Measurements from ENCODE around the gene ZKSCAN3. TPM values are rescaled to one million over a fixed set of nuclear protein-coding genes. Genes with fewer than 3 reads are reported as not detected.

The ZKSCAN3 gene
- polyA plus RNA-seq (14.9 and 15.8 TPM in 2 replicates), polyA minus RNA-seq (17.8 and 19.4 TPM in 2 replicates)

DNA sequence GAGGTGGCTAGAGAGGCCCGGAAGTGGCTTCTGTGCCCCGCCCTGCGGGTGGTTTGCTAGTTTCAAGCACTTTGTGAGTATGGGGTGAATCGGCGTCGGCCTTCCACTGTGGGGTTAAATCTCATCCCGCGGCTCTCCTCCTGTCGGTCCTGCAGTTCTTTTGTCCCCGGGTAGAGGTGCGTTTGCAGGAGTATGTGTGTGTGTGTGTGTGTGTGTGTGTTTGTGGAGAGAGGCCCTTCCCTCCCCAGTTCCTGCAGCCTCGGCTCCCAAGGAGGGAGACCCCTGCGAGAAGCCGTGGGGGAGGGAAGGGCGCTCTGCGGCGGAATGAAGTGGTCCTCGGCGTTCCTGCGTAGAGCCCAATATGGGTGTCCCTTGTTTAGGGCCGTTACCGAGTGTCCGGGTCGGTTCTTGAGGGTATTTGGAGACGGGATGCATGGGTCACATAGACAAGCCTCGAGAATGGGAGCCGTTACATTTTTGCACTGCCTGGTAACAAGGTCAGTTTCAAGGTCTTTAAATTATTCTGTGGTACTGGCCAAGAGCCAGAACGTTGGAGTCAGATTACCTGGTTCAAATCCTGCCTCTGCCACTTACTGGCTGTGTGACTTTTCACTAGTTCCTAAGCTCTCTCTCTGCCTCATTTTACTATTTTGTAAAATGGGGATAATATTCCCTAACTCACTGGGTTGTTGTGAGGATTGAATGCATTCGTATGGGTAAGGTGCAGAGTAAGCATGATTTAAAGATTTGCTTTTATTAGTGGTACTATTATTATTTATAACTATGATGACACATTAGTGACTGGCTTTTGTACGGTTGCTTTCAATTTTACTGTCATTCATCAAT lies at the start of gene ZKSCAN3:
Gene ZKSCAN3 (plus strand): TSS at position 56 of the 846 bp plus-strand sequence. CDS start 9,640 bp downstream, outside the sequence.
- H4K20me1 ChIP-seq (ENCODE audit: insufficient read depth) = no peaks in the 10 kb centered on the region
- no peaks in the 10 kb centered on the region for H3K36me3 ChIP-seq (ENCODE audit: insufficient read depth, low read length)
- peak within 1 kb of the TSS; percentile 74 for H3K4me3 ChIP-seq (ENCODE audit: low read length)
- peak; percentile 94 for TF ChIP-seq TAF1 (IDR thresholded peaks at IDR 0.05; ENCODE audit: low read depth)
- TF ChIP-seq EP300 (conservative IDR thresholded peaks at IDR 0.05; ENCODE audit: poor library complexity, severe bottlenecking) = no peak
- TF ChIP-seq, protein P1, sequence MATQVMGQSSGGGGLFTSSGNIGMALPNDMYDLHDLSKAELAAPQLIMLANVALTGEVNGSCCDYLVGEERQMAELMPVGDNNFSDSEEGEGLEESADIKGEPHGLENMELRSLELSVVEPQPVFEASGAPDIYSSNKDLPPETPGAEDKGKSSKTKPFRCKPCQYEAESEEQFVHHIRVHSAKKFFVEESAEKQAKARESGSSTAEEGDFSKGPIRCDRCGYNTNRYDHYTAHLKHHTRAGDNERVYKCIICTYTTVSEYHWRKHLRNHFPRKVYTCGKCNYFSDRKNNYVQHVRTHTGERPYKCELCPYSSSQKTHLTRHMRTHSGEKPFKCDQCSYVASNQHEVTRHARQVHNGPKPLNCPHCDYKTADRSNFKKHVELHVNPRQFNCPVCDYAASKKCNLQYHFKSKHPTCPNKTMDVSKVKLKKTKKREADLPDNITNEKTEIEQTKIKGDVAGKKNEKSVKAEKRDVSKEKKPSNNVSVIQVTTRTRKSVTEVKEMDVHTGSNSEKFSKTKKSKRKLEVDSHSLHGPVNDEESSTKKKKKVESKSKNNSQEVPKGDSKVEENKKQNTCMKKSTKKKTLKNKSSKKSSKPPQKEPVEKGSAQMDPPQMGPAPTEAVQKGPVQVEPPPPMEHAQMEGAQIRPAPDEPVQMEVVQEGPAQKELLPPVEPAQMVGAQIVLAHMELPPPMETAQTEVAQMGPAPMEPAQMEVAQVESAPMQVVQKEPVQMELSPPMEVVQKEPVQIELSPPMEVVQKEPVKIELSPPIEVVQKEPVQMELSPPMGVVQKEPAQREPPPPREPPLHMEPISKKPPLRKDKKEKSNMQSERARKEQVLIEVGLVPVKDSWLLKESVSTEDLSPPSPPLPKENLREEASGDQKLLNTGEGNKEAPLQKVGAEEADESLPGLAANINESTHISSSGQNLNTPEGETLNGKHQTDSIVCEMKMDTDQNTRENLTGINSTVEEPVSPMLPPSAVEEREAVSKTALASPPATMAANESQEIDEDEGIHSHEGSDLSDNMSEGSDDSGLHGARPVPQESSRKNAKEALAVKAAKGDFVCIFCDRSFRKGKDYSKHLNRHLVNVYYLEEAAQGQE (IDR thresholded peaks at IDR 0.05; ENCODE audit: borderline replicate concordance) = peak; percentile 72
- peak; percentile 48 for TF ChIP-seq SMC3 (conservative IDR thresholded peaks at IDR 0.05; ENCODE audit: poor library complexity)
- no peak for TF ChIP-seq RAD21 (conservative IDR thresholded peaks at IDR 0.05)
- peak; percentile 87 for TF ChIP-seq POLR2AphosphoS5 (IDR thresholded peaks at IDR 0.05)
- TF ChIP-seq EZH2 (IDR thresholded peaks at IDR 0.05; ENCODE audit: borderline replicate concordance, insufficient read depth, low read length, poor library complexity, severe bottlenecking) = no peak
- TF ChIP-seq, protein P2, sequence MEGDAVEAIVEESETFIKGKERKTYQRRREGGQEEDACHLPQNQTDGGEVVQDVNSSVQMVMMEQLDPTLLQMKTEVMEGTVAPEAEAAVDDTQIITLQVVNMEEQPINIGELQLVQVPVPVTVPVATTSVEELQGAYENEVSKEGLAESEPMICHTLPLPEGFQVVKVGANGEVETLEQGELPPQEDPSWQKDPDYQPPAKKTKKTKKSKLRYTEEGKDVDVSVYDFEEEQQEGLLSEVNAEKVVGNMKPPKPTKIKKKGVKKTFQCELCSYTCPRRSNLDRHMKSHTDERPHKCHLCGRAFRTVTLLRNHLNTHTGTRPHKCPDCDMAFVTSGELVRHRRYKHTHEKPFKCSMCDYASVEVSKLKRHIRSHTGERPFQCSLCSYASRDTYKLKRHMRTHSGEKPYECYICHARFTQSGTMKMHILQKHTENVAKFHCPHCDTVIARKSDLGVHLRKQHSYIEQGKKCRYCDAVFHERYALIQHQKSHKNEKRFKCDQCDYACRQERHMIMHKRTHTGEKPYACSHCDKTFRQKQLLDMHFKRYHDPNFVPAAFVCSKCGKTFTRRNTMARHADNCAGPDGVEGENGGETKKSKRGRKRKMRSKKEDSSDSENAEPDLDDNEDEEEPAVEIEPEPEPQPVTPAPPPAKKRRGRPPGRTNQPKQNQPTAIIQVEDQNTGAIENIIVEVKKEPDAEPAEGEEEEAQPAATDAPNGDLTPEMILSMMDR (IDR thresholded peaks at IDR 0.05; ENCODE audit: poor library complexity, severe bottlenecking) = no peak
- TF ChIP-seq MXI1 (conservative IDR thresholded peaks at IDR 0.05; ENCODE audit: poor library complexity, severe bottlenecking) = peak; percentile 61
- H3K27ac ChIP-seq (ENCODE audit: low read length) = peak within 1 kb of the TSS; percentile 93
- H3K9me3 ChIP-seq (ENCODE audit: low read length) = no peaks in the 10 kb centered on the region
- H3K9ac ChIP-seq (ENCODE audit: low read length) = peak within 1 kb of the TSS; percentile 86
- H3K4me2 ChIP-seq (ENCODE audit: low read length) = peak within 1 kb of the TSS; percentile 89
- peak within 1 kb of the TSS; percentile 87 for H2AFZ ChIP-seq (ENCODE audit: low read depth, low read length)
- no peaks in the 10 kb centered on the region for H3K27me3 ChIP-seq (ENCODE audit: insufficient read depth, low read depth, low read length)
- no peaks in the 10 kb centered on the region for H3K9me2 ChIP-seq (ENCODE audit: insufficient read depth, low read length)
- H3K79me2 ChIP-seq (replicated peaks; ENCODE audit: insufficient read depth, low read length) = peaks cover 30% of the 10 kb centered on the region
- peaks cover 3% of the 10 kb centered on the region for H3F3A ChIP-seq (ENCODE audit: insufficient read depth, low read length, poor library complexity, severe bottlenecking)

DNA sequence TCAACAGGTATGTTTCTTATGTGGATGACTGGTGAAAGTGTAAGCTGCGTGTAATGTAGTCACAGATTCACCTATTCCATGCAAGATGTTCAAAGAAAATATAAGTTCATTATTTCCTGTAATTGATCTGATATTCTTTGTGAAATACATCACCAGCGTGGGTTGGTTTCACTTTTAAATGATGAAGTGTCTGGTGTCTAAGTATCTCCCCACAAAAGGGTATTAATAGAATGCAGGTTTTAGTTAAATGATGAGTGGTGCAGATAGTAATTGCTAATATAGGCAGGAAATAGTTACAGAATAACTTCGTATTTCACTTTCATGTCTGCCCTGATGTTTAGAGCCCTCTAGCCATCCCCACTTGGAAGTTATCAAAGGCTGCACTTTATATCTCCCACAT lies 46.2 kb upstream of the ZKSCAN3 start:
- H4K20me1 ChIP-seq (ENCODE audit: insufficient read depth) = no peaks in the 10 kb centered on the region
- TF ChIP-seq POLR2AphosphoS5 (IDR thresholded peaks at IDR 0.05) (no peak), EP300 (conservative IDR thresholded peaks at IDR 0.05; ENCODE audit: poor library complexity, severe bottlenecking) (no peak), TAF1 (IDR thresholded peaks at IDR 0.05; ENCODE audit: low read depth) (no peak), SMC3 (conservative IDR thresholded peaks at IDR 0.05; ENCODE audit: poor library complexity) (no peak), EZH2 (IDR thresholded peaks at IDR 0.05; ENCODE audit: borderline replicate concordance, insufficient read depth, low read length, poor library complexity, severe bottlenecking) (no peak), MXI1 (conservative IDR thresholded peaks at IDR 0.05; ENCODE audit: poor library complexity, severe bottlenecking) (no peak), RAD21 (conservative IDR thresholded peaks at IDR 0.05) (no peak)
- TF ChIP-seq, protein P1 (IDR thresholded peaks at IDR 0.05; ENCODE audit: borderline replicate concordance) = no peak
- TF ChIP-seq, protein P2 (IDR thresholded peaks at IDR 0.05; ENCODE audit: poor library complexity, severe bottlenecking) = no peak
- H2AFZ ChIP-seq (ENCODE audit: low read depth, low read length) = no peak overlapping the region
- H3K27me3 ChIP-seq (ENCODE audit: insufficient read depth, low read depth, low read length) = no peaks in the 10 kb centered on the region
- H3K4me2 ChIP-seq (ENCODE audit: low read length) = no peak overlapping the region
- no peaks in the 10 kb centered on the region for H3K9me2 ChIP-seq (ENCODE audit: insufficient read depth, low read length)
- H3F3A ChIP-seq (ENCODE audit: insufficient read depth, low read length, poor library complexity, severe bottlenecking) = no peaks in the 10 kb centered on the region
- no peak overlapping the region for H3K9ac ChIP-seq (ENCODE audit: low read length)
- no peaks in the 10 kb centered on the region for H3K9me3 ChIP-seq (ENCODE audit: low read length)
- H3K36me3 ChIP-seq (ENCODE audit: insufficient read depth, low read length) = no peaks in the 10 kb centered on the region
- no peak overlapping the region for H3K4me3 ChIP-seq (ENCODE audit: low read length)
- H3K79me2 ChIP-seq (replicated peaks; ENCODE audit: insufficient read depth, low read length) = no peaks in the 10 kb centered on the region
- no peak overlapping the region for H3K27ac ChIP-seq (ENCODE audit: low read length)
